ENCODE data around the gene MUCL3. TPM values are rescaled to one million over a fixed set of nuclear protein-coding genes. Genes with fewer than 3 reads are reported as not detected.

The MUCL3 gene
- total RNA-seq, 1 donor from 2014 or later: under 0.01 TPM

DNA sequence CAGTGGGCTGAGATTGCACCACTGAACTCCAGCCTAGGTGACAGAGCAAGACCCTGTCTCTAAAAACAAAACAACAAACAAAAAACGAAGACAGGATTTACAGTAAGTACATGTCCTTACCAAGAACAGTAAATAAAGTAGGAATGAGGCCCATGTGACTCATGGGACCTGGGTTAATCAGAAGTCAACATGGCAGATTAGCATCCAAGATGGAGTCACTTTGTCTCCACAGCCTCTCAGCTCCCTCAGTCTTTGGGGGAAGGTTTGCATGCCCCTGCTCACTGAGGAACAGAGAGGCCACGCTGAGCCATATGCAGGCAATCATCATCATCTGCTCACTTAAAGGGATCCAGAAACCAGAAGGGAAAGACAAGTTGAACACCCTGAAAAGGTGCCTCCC is 61.7 kb downstream of the MUCL3 start:
- TF ChIP-seq, protein P1, sequence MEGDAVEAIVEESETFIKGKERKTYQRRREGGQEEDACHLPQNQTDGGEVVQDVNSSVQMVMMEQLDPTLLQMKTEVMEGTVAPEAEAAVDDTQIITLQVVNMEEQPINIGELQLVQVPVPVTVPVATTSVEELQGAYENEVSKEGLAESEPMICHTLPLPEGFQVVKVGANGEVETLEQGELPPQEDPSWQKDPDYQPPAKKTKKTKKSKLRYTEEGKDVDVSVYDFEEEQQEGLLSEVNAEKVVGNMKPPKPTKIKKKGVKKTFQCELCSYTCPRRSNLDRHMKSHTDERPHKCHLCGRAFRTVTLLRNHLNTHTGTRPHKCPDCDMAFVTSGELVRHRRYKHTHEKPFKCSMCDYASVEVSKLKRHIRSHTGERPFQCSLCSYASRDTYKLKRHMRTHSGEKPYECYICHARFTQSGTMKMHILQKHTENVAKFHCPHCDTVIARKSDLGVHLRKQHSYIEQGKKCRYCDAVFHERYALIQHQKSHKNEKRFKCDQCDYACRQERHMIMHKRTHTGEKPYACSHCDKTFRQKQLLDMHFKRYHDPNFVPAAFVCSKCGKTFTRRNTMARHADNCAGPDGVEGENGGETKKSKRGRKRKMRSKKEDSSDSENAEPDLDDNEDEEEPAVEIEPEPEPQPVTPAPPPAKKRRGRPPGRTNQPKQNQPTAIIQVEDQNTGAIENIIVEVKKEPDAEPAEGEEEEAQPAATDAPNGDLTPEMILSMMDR (conservative IDR thresholded peaks at IDR 0.05; ENCODE audit: low read depth, low read length): no peak
- no peak for DNase-seq (ENCODE audit: low read depth)
- no peak overlapping the region for H3K4me3 ChIP-seq (ENCODE audit: low read depth, low read length)

Other genes with a start within 250 kb of the MUCL3 start
- 20.4 and 22.5 TPM in 2 replicates for gene NRM, start 250.0 kb upstream of the MUCL3 start, total RNA-seq
- gene MDC1, start 223.7 kb upstream of the MUCL3 start, total RNA-seq: 11.4 and 20.7 TPM in 2 replicates
- 1,157 and 1,940 TPM in 2 replicates for gene TUBB, start 220.6 kb upstream of the MUCL3 start, total RNA-seq
- 91.7 and 100 TPM in 2 replicates for gene FLOT1, start 198.3 kb upstream of the MUCL3 start, total RNA-seq
- 336 and 354 TPM in 2 replicates for gene IER3, start 196.4 kb upstream of the MUCL3 start, total RNA-seq
- gene DDR1, start 56.5 kb upstream of the MUCL3 start, total RNA-seq: 72.0 and 128 TPM in 2 replicates
- gene GTF2H4, start 32.8 kb upstream of the MUCL3 start, total RNA-seq: 15.0 and 19.1 TPM in 2 replicates
- gene VARS2, start 26.7 kb upstream of the MUCL3 start, total RNA-seq: 28.1 and 48.5 TPM in 2 replicates
- gene SFTA2, start 8.8 kb upstream of the MUCL3 start, total RNA-seq: 8.2 and 8.7 TPM in 2 replicates
- gene MUC21, start 42.7 kb downstream of the MUCL3 start, total RNA-seq: not detected in 2 replicates
- gene MUC22, start 69.5 kb downstream of the MUCL3 start, total RNA-seq: 0.06 TPM in 1 of 2 replicates, not detected in the other
- 0.29 and 0.43 TPM in 2 replicates for gene C6orf15, start 171.6 kb downstream of the MUCL3 start, total RNA-seq
- 1.1 and 2.8 TPM in 2 replicates for gene PSORS1C1, start 173.8 kb downstream of the MUCL3 start, total RNA-seq
- gene CDSN, start 179.5 kb downstream of the MUCL3 start, total RNA-seq: not detected in 2 replicates
- not detected in 2 replicates for gene PSORS1C2, start 198.1 kb downstream of the MUCL3 start, total RNA-seq
- gene CCHCR1, start 216.8 kb downstream of the MUCL3 start, total RNA-seq: 23.2 and 28.2 TPM in 2 replicates
- 34.1 and 47.5 TPM in 2 replicates for gene TCF19, start 217.6 kb downstream of the MUCL3 start, total RNA-seq
- gene POU5F1, start 229.7 kb downstream of the MUCL3 start, total RNA-seq: 2.1 and 5.1 TPM in 2 replicates

Measured in epithelial cell of proximal tubule (primary cell).